GM23338 (cell line): Measurements from ENCODE around the gene STXBP2. TPM values are rescaled to one million over a fixed set of nuclear protein-coding genes. Genes with fewer than 3 reads are reported as not detected.

ENCODE experiments used
- ATAC-seq: fragments of 200-7000 bp; cut with Tn5 transposase; 3 replicates; pipeline ENCODE4 v1.9.1; 2020
- DNase-seq: peaks from one replicate; pipeline ENCODE4 v3.0.0-alpha.2; 2015; ENCODE audit warnings: low spot score
- H2AFZ ChIP-seq: fragments of 200-600 bp; sonication (generic); 2 replicates; pipeline ENCODE4 v1.8.0; 2016; ENCODE audit warnings: antibody characterized with exemption, mild to moderate bottlenecking, moderate library complexity
- H3F3A ChIP-seq: fragments of 200-600 bp; sonication (generic); replicated peaks from 2 replicates; pipeline ENCODE4 v1.8.0; 2017; ENCODE audit warnings: antibody characterized with exemption, mixed run types, low read depth
- H3K27ac ChIP-seq: fragments of 200-600 bp; sonication (generic); 2 replicates; pipeline ENCODE4 v1.6.1; 2016; ENCODE audit warnings: low read depth
- H3K27me3 ChIP-seq: fragments of 200-600 bp; sonication (generic); 2 replicates; pipeline ENCODE4 v1.8.0; 2016; ENCODE audit warnings: mild to moderate bottlenecking, mixed run types, moderate library complexity; ENCODE audit not compliant: insufficient read depth
- H3K36me3 ChIP-seq: fragments of 200-600 bp; sonication (generic); 2 replicates; pipeline ENCODE4 v1.8.0; 2016; ENCODE audit warnings: mild to moderate bottlenecking; ENCODE audit not compliant: insufficient read depth
- H3K4me1 ChIP-seq: fragments of 200-600 bp; sonication (generic); 2 replicates; pipeline ENCODE4 v1.8.0; 2016; ENCODE audit warnings: mild to moderate bottlenecking, moderate library complexity; ENCODE audit not compliant: insufficient read depth
- H3K4me2 ChIP-seq: fragments of 200-600 bp; sonication (generic); 2 replicates; pipeline ENCODE4 v1.7.1; 2017; ENCODE audit warnings: mixed run types
- H3K4me3 ChIP-seq: fragments of 200-600 bp; sonication (generic); 2 replicates; pipeline ENCODE4 v1.6.1; 2016; ENCODE audit warnings: mixed run types
- H3K79me2 ChIP-seq: fragments of 200-600 bp; sonication (generic); replicated peaks from 2 replicates; pipeline ENCODE4 v1.8.0; 2017; ENCODE audit warnings: mild to moderate bottlenecking; ENCODE audit not compliant: insufficient read depth
- H3K9me2 ChIP-seq: fragments of 200-600 bp; sonication (generic); 2 replicates; pipeline ENCODE4 v1.8.0; 2017; ENCODE audit not compliant: insufficient read depth
- H4K20me1 ChIP-seq: fragments of 200-600 bp; sonication (generic); replicated peaks from 2 replicates; pipeline ENCODE4 v1.8.0; 2017; ENCODE audit warnings: mild to moderate bottlenecking; ENCODE audit not compliant: insufficient read depth
- H3K27ac Mint-ChIP-seq: 2 replicates; pipeline ENCODE4 v1.8.0; 2020; ENCODE audit warnings: inconsistent platforms, mild to moderate bottlenecking, moderate library complexity, mixed read lengths
- H3K27me3 Mint-ChIP-seq: 3 replicates; pipeline ENCODE4 v1.8.0; 2022; ENCODE audit warnings: low read depth, mild to moderate bottlenecking, moderate library complexity, mixed read lengths, inconsistent platforms; ENCODE audit not compliant: insufficient read depth, poor library complexity
- H3K36me3 Mint-ChIP-seq: 3 replicates; pipeline ENCODE4 v1.8.0; 2021; ENCODE audit warnings: low read depth, mild to moderate bottlenecking, inconsistent platforms, moderate library complexity, mixed read lengths
- H3K4me1 Mint-ChIP-seq: 3 replicates; pipeline ENCODE4 v1.8.0; 2020; ENCODE audit warnings: mild to moderate bottlenecking, inconsistent platforms, mixed read lengths
- H3K4me3 Mint-ChIP-seq: 3 replicates; pipeline ENCODE4 v1.8.0; 2021; ENCODE audit warnings: moderate library complexity, mild to moderate bottlenecking, inconsistent platforms, mixed read lengths
- H3K9me3 Mint-ChIP-seq: 3 replicates; pipeline ENCODE4 v1.8.0; 2020; ENCODE audit warnings: moderate library complexity, mild to moderate bottlenecking, inconsistent platforms, mixed read lengths
- CREB1 ChIP-seq: fragments of 250-450 bp; sonication (Bioruptor Pico); IDR thresholded peaks from 2 replicates; pipeline ENCODE4 v1.5.0; 2020; ENCODE audit warnings: low read depth, mild to moderate bottlenecking, moderate library complexity
- EZH2 ChIP-seq: fragments of 200-600 bp; sonication (generic); IDR thresholded peaks from one replicate; pipeline ENCODE4 v1.8.0; 2017; ENCODE audit warnings: antibody characterized with exemption, mild to moderate bottlenecking, low read depth; ENCODE audit not compliant: unreplicated experiment
- NANOG ChIP-seq: IDR thresholded peaks from 2 replicates; pipeline ENCODE4 v1.6.1; 2016; ENCODE audit warnings: antibody characterized with exemption, borderline replicate concordance
- STAT1 ChIP-seq: IDR thresholded peaks from one replicate; pipeline ENCODE4 v1.6.1; 2016; ENCODE audit warnings: antibody characterized with exemption; ENCODE audit not compliant: unreplicated experiment
- ZNF331 ChIP-seq: fragments of 250-450 bp; sonication (Bioruptor Pico); IDR thresholded peaks from 2 replicates; pipeline ENCODE4 v1.5.0; 2020; ENCODE audit warnings: low read depth, mild to moderate bottlenecking, moderate library complexity
- ZNF462 ChIP-seq: fragments of 250-450 bp; sonication (Bioruptor Pico); IDR thresholded peaks from 2 replicates; pipeline ENCODE4 v1.5.0; 2020; ENCODE audit warnings: mild to moderate bottlenecking, moderate library complexity
- polyA plus RNA-seq: library from polyadenylated mRNA; unstranded; fragments of >200 nt; fragmentation: Nextera tagmentation; extraction: Ambion mirVana; gene quantifications from 2 replicates; pipeline ENCODE4 v1.2.1, GENCODE V29; 2016
- total RNA-seq: library from RNA; depleted of rRNA; stranded (reverse); fragments of >200 nt; shearing (Covaris generic); gene quantifications from 2 replicates; pipeline ENCODE4 v1.2.3, GENCODE V29; 2014
- TF ChIP-seq, protein P1 (sequence below): IDR thresholded peaks from one replicate; pipeline ENCODE4 v1.6.1; 2018; ENCODE audit warnings: antibody characterized with exemption; ENCODE audit not compliant: unreplicated experiment
- TF ChIP-seq, protein P2 (sequence below): IDR thresholded peaks from 2 replicates; pipeline ENCODE4 v1.6.1; 2016; ENCODE audit warnings: antibody characterized with exemption

Gene STXBP2
- total and polyA plus RNA-seq, 2 experiments from 2014 or later: 42.6 to 55.8 TPM

GRCh38 chr19:7640803-7641202 lies 3.9 kb downstream of the STXBP2 start:
- H3K27me3 Mint-ChIP-seq: peaks cover 21% of the 10 kb centered on the region
- no peak overlapping the region for H3K4me3 Mint-ChIP-seq
- TF ChIP-seq NANOG (no peak), EZH2 (no peak), ZNF331 (no peak), ZNF462 (CRISPR knock-in tag) (no peak), CREB1 (no peak), STAT1 (no peak)
- TF ChIP-seq, protein P1, sequence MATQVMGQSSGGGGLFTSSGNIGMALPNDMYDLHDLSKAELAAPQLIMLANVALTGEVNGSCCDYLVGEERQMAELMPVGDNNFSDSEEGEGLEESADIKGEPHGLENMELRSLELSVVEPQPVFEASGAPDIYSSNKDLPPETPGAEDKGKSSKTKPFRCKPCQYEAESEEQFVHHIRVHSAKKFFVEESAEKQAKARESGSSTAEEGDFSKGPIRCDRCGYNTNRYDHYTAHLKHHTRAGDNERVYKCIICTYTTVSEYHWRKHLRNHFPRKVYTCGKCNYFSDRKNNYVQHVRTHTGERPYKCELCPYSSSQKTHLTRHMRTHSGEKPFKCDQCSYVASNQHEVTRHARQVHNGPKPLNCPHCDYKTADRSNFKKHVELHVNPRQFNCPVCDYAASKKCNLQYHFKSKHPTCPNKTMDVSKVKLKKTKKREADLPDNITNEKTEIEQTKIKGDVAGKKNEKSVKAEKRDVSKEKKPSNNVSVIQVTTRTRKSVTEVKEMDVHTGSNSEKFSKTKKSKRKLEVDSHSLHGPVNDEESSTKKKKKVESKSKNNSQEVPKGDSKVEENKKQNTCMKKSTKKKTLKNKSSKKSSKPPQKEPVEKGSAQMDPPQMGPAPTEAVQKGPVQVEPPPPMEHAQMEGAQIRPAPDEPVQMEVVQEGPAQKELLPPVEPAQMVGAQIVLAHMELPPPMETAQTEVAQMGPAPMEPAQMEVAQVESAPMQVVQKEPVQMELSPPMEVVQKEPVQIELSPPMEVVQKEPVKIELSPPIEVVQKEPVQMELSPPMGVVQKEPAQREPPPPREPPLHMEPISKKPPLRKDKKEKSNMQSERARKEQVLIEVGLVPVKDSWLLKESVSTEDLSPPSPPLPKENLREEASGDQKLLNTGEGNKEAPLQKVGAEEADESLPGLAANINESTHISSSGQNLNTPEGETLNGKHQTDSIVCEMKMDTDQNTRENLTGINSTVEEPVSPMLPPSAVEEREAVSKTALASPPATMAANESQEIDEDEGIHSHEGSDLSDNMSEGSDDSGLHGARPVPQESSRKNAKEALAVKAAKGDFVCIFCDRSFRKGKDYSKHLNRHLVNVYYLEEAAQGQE: no peak
- TF ChIP-seq, protein P2, sequence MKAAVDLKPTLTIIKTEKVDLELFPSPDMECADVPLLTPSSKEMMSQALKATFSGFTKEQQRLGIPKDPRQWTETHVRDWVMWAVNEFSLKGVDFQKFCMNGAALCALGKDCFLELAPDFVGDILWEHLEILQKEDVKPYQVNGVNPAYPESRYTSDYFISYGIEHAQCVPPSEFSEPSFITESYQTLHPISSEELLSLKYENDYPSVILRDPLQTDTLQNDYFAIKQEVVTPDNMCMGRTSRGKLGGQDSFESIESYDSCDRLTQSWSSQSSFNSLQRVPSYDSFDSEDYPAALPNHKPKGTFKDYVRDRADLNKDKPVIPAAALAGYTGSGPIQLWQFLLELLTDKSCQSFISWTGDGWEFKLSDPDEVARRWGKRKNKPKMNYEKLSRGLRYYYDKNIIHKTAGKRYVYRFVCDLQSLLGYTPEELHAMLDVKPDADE: no peak
- H4K20me1 ChIP-seq: no peaks in the 10 kb centered on the region
- H3K27ac ChIP-seq: no peak overlapping the region
- H3K4me1 Mint-ChIP-seq: no peaks in the 10 kb centered on the region; the same call in 2 of the 3 replicates
- H3F3A ChIP-seq: peaks cover 9% of the 10 kb centered on the region
- peaks cover 9% of the 10 kb centered on the region for H3K27me3 ChIP-seq
- no peak for DNase-seq
- H3K9me3 Mint-ChIP-seq: no peaks in the 10 kb centered on the region; the same call in 2 of the 3 replicates
- no peak overlapping the region for H3K27ac Mint-ChIP-seq
- no peak for ATAC-seq
- H3K4me2 ChIP-seq: no peak overlapping the region
- no peak overlapping the region for H2AFZ ChIP-seq
- H3K79me2 ChIP-seq: no peaks in the 10 kb centered on the region
- H3K36me3 ChIP-seq: no peaks in the 10 kb centered on the region
- no peak overlapping the region for H3K4me3 ChIP-seq
- no peaks in the 10 kb centered on the region for H3K9me2 ChIP-seq
- H3K36me3 Mint-ChIP-seq: peaks cover 2% of the 10 kb centered on the region; the same call in 1 of the 3 replicates
- no peaks in the 10 kb centered on the region for H3K4me1 ChIP-seq
